ENCODE results near the gene PARD6B.
"Not testable (repeated sequence)": the region's sequence is repeated elsewhere in the genome, so short reads cannot be mapped to it uniquely, and the experiment has no call there.

PARD6B gene

DNA sequence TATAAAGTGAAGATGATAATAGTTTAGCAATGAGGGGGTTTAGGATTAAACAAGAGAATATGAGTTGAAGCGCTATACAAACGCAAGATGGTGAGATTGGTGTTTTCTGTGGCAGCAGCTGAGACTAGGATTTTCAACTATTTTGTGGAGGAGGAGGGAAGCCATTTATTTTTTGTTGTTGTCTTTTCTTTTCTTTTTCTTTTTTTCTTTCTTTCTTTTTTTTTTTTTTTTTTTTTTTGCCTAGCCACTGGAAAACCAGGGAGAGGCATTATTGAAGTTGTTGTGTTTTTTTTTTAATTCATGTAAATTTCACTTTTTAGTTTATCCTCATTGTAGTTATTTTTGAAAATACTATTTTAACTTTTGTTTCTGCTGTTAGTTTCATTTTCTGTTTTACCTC lies 15.9 kb downstream of the PARD6B start:
- DNase-seq: no peak

DNA sequence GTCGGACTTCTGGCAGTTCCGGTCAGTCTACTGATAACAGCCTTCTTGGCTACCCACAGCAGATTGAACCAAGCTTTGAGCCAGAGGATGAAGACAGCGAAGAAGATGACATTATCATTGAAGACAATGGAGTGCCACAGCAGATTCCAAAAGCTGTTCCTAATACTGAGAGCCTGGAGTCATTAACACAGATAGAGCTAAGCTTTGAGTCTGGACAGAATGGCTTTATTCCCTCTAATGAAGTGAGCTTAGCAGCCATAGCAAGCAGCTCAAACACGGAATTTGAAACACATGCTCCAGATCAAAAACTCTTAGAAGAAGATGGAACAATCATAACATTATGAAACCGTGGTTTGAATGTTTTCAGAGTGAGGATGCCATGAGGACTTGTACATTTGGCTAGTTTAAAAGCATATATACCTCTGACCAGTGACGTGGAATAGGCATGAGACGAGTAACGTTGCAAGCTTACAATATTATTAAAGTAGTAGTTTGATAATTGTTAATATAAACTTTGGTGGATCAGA lies 18.8 kb downstream of the PARD6B start:
- no peak for DNase-seq

DNA sequence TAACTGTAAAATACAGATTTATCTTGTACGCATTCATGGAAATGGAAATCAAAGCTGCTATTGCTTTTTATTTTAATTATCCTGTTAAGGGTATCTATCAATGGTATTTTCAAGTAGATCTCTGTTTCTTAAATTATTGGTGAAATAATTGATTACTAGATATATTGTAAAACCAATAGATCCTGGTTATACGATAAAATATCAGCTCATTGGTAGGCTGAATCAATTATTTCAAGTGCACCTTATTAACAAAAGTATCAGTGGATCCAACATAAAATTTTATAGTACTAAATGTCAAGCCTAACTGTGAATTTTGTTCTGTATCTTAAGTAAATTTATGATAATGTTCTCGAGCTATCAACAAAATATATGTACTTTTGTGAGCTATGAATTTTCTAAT lies 21.8 kb downstream of the PARD6B start:
- DNase-seq: no peak

DNA sequence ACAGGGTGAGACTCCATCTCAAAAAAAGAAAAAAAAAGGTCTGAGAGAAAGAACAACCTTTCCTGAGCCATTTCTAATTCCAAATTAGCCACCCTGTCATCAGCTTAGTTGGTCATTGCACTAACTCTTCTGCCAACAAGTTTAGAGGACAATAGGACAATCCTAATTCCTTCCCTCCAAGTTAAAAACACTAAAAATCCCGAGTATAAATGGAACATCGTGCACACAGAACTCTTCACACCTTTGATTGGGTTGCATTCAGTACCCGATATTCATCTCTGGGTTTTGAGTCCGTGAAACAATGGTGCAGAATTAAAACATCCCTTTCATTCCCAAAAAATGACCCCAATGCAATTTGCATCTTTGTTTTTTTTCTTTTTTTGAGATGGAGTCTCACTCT lies 23.0 kb downstream of the PARD6B start:
- DNase-seq: no peak

DNA sequence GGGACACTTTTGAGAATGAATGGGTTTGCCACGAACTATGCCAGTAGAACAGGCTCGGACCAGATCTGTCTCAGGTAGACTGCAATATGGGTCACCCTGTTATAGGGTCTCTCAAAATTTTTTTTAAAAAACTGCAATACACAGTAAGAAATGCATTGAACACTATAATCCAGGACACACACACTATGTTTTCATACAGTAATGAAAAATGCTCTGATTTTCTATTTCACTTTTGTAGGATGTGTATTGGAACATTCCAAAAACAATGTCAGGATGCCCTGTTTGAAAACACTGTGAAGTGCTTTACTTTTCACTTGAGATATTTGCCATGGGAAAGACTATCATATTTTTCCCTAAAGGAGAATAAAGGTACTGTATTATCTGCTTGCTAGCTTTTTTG lies 25.1 kb downstream of the PARD6B start:
- DNase-seq: no peak

DNA sequence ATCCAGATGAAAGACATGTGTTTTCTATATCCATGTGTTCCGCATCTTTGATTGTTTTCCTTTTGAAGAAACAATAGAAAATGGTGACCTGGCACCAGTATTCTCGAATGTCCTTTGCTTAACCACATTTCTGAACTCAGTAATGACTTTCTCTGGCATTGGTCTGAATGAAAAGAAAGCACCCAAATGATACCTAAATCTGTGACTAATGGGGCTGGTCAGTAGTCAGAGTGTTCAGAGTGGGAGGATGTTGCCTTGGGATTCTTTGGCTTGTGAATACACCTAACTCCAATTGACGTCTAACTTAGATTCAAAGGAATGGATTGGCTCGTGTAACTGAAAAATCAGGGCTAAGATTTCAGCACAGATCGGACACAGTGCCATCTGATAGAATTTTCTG lies 27.1 kb downstream of the PARD6B start:
- no peak for DNase-seq

DNA sequence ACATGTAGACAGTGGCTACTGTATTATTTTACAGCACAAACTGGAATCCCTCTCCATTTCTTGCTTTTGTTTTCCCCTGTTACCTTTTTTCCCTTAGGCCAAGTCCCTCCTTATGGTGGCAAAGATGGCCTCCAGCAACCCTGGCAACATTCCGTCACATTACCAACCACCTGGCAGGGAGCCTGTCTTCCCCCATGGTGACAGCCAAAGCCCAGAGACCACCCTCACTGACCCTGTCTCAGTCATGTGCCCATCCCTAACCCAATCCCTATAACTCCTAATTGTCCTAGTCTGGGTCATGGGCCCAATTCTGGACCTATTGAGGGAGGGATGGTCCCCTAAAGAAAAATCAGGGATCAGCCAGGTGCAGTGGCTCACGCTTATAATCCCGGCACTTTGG lies 27.6 kb downstream of the PARD6B start:
- DNase-seq: no peak

DNA sequence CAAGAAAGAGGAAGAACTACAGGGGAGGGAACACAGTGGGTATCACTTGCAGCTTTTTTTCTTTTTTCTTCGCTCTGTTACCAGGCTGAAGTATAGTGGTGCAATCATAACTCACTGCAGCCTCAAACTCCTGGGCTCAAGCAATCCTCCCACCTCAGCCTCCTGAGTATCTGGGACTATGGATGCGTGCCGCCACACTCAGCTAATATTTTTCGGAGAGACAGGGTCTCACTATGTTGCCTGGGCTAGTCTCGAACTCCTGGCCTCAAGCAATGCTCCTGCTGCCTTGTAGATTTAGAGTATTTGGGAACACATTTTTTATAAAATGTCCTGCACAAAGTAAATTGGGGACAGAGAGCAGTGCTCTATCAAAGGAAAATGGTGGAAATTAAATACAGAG lies 28.3 kb downstream of the PARD6B start:
- no peak for DNase-seq

DNA sequence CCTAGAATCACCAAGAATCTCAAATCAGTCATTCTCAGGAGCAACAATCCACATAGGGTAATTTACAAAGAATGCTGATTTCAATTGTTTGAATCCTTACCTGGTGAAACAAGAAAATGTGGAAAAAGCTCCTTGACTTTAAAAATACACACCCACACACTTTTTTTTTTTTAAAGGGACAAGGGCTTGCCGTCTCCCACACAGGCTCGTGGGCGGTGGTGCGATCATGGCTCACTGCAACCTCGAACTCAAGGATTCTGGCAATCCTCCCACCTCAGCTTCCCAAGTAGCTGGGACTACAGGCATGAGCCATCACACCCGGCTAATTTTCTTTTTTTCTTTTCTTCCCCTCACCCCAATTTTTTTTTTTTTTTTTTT lies 30.7 kb downstream of the PARD6B start:
- DNase-seq: no peak

DNA sequence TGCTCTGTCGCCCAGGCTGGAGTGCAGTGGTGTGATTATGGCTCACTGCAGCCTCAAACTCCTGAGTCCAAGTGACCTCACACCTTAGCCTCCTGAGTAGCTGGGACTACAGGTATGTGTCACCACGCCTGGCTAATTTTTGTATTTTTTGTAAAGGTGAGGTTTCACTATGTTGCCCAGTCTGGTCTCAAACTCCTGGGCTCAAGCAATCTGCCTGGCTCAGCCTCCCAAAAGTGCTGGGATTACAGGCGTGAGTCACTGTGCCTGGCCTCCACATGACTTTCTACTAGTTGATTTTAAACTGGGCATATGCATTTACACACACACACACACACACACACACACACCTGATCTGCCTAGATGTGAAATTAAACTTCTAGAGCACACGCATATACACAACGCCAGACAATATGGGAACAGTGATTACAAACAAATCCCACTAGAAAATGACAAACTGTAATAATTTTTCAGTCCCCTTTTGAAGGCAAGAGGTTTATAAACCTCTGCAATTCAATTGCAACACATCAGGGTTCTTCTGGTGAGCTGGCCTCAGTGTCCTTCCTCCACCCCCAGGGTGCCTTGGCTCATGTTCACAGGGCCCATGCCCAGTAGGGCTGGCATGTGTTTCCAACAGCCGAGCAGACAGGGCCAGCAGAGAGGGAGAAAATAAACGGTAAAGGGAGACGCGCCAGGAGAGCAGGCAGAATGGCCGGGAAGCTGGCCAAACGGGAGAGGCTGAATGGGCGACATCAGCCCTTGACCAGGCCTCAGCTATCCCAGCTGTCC lies 31.2 kb downstream of the PARD6B start:
- no peak for DNase-seq

DNA sequence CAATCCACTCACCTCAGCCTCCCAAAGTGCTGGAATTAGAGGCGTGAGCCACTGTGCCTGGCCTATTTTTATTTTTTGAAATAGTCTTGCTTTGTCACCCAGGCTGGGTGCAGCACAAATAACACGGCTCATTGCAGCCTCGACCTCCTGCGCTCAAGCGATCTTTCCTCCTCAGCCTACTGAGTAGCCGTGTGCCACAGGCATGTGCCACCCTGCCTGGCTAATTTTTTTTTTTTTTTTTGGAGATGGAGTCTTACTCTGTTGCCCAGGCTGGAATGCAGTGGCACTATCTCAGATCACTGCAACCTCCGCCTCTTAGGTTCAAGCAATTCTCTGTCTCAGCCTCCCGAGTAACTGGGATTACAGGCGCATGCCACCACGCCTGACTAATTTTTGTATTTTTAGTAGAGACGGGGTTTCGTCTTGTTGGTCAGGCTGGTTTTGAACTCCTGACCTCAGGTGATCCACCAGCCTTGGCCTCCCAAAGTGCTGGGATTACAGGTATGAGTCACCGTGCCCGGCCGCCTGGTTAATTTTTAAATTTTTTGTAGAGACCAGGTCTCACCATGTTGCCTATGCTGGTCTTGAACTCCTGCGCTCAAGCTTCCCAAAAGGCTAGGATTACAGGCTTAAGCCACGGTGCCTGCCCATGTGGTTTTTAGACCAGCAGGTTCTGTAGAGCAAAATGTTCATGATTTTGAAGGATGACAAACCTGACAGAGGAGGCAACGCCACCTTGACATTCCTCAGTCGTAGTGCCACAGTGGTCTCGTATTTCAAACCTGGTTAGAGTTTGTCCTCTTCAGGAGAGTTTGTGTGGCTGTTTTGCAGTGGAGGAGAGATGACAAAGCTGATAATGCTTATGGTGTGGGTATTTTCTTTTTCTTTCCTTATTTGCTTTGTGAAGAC lies 32.4 kb downstream of the PARD6B start:
- not testable (repeated sequence) for DNase-seq

DNA sequence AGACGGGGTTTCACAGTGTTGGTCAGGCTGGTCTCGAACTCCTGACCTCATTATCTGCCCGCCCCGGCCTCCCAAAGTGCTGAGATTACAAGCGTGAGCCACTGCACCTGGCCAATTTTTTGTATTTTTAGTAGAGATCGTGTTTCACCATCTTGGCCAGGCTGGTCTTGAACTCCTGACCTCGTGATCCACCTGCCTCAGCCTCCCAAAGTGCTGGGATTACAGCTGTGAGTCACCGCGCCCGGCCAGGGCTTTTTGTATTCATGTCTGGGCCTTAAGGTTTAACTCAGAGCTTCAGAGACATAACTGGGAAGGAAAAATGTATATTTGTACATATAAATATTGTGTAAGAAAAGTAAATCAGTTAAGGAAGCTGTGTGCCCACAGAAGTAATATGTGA lies 33.9 kb downstream of the PARD6B start:
- DNase-seq: not testable (repeated sequence)

DNA sequence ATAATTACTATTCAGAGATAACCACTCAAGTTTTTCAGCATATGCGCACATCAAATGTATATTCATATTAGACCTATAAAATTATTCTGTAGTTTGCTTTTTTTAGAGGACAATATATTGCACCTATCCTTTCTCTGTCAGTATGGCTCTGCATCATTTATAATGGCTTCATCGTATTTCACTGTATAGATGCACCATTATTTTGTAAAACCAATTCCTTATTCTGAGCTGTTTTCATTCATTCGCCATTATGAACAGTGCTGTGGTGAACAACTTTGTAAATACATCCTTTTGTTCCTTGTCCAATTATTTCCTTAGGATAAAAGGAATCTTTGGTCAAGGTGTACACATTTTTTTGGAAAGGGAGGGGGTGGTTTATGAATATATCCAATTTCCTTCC lies 34.3 kb downstream of the PARD6B start:
- no peak for DNase-seq

DNA sequence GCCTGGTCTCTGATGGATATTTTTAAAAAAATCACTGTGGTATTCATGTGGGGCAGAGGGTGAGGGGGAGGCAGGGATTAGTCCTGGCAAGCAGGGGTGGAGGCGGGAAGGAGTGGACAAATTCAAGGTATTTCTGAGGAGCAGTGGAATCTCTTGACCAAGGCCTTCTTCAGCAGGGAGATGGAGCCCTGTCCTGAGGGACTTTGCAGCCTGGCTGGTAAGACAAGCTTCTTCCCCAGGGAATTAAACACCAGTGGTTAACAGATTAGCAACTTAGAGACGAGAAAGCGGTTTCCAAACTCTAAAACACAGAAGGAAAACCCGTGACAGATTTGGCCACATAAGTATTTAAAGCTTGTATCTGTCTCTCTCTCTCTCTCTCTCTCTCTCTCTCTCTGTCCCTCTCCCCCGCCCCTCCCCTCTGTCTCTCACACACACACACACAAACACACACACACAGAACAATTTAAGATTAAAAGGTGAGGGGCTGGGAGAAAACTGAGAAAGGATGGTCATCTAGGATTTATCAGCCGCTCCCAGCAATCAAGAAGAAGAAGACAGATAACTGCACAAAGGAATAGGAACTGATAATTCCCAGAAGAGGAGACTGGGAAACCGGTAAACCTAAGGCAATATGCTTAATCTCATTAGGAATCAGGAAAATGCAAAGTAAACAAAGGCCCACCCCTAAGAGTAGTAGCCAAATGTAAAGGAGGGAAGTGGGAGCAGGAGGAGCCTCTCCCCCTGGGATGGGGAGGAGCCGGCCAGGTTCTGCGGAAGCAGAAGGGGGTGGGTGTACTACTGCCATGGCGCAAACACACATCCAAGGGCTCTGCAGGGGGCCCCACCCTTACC lies 35.8 kb downstream of the PARD6B start:
- DNase-seq: not testable (repeated sequence)

DNA sequence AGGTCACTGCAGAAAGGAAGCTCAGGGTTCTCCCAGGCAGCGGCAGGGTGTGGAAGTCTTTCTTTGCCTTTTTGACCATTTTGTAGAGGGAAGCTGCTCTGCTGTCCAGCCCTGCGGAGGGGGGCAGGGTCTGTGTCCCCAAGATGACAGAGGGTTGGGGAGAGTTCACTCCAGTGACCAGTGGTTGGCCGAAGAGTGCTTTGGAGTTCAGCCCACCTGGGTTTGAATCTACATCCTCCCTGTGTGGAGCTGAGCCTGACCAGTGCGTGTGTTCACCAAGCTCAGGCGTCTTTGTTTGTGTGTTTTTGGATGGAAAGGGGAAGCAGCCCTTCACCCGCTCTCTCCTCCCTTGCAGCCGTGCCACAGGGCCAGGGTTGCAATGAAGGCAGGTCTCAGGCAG lies 37.6 kb downstream of the PARD6B start:
- not testable (repeated sequence) for DNase-seq

DNA sequence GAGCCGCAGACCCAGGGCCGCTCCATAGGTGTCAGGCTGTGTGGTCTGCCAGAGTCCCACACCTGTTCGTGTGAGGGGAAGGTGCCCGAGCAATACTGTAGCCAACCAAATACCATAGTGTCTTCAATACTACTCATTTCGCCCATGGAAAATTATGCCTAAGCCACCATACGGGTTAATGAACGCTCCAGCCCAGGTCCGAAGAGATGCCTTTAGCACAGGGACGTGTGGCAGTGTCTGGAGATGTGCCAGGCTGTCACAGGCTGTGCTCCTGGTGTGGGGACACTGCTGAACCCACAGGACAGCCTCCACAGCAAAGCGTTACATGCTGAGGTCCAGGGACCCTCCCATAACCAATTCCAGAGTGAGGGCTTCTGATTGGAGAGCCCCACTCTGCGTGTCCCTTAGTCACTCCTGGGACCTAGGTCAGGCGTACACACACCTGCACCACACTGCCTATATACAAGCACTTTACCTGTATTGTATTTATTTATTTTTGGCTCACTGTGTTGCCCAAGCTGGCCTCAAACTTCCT lies 38.2 kb downstream of the PARD6B start:
- DNase-seq: not testable (repeated sequence)

DNA sequence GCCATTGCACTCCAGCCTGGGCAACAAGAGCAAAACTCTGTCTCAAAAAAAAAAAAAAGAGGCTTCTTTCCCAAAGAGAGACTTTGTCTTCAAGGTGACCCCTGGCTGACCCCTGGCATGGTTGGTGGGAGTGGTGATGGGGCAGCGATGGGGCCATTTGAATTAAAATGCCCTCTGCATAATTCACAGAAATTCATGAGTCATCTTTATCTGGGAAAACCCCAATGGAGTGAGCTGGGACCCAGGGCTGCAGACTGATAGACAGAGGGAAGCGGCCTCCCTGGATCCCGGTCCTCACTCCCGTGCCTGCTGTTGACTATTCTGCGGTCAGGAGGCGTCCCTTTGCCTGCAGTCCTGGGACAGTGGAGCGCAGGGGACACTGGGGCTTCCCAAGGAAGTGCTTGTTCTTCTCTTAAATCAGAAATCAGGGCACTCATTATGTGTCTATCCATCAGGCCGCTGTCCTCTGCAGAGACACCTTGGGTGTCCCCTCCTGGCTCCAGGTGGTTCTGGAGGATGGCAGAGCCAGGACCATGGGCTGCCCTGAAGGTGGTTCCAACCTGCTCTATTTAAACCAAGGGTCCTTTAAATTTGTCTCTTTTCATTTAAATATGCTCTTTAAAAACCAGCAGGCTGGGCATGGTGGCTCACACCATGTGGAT lies 40.2 kb downstream of the PARD6B start:
- not testable (repeated sequence) for DNase-seq

DNA sequence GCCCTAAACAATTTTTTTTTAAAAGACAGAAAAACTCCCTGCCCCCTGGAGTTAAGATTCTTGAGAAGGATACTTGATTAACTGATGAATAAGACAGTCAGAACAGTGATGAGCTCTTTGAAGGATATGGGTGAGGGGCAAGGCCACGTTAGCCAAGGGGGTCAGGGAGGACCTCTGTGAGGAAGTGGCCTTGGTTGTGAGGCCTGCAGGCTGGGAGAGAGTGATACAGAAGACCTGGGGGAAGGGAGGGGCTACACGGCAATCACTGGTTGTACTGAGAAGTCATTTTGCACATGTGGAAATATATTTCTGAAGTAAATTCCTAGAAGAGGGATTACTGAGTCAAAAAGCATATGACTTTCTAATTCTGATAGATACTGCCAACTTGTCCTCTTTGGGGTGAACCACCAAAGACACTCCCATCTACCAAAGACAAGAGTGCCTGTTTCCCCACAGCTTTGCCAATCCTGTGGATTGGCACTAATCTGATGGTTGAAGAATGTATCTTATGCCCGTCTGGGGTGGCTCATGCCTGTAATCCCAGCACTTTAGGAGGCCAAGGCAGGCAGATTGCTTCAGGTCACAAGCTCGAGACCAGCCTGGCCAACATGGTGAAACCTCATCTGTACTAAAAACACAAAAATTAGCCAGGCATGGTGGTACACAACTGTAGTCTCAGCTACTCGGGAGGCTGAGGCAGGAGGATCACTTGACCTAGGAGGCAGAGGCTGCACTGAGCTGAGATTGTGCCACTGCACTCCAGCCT lies 41.2 kb downstream of the PARD6B start:
- DNase-seq: no peak

DNA sequence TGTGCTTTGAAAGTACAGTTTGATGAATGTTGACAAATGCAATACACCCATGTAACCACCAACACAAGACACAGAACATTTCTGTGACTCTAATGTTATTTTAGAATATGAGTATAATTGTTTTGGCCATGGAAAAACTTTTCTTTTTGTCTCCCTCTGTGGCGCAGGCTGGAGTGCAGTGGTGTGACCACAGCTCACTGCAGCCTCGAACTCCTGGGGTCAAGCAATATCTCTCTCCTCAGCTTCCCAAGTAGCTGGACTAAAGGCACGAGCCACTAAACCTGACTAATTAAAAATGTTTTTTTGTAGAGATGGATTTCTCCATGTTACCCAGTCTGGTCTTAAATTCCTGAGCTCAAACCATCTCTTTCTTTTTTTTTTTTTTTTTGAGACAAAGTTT lies 43.1 kb downstream of the PARD6B start:
- DNase-seq: no peak

DNA sequence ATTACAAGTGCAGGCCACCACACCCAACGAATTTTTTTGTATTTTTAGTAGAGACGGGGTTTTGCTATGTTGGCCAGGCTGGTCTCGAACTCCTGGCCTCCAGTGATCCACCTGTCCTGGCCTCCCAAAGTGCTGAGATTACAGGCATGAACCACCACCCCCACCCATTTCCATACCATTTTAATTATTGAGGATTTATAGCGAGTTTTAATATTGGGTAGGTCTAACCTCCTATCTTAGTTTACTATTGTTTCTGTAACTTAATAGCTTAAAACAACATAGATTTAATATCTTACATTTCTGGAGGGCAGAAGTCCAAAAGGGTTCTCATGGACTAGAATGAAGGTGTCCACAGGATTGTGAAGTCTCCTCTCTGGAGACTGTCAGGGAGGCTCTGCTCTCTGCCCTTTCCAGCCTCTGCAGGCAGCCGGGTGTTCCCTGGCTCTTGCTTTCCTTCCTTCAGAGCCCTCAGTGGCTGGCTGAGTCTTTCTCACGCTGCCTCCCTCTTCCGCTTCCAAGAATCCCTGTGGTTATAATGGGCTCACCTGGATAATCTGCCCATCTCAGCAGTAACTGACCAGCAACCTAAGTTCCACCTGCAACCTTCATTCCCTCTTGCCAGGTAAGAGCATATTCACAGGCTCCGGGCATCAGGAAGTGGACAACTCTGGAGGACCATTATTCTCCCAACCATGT lies 44.9 kb downstream of the PARD6B start:
- no peak for DNase-seq

DNA sequence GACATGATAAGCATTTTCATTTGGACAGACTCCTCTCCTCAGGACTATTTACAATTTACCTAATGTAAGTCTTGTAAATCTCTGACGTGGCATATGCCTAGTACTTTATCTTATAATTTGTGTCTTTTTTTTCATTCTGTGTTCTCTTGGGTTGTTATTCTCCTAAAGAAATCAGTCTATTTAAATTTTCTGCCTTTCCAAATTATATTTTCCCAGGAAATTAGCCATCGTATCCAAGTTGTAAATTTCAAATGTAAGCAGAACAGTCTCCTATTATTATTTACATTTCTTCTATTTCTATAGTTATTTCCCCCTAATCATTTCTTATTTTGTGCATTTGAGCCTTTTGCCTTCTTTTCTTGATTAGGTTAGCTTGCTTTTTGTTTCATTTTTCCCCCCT lies 46.0 kb downstream of the PARD6B start:
- no peak for DNase-seq

Measured in NCI-H1694 treated with DMSO at 0.1 percent for 48 hours (cell line).